Measurements from ENCODE around the gene GNG7.
"Not testable (repeated sequence)": the region's sequence is repeated elsewhere in the genome, so short reads cannot be mapped to it uniquely, and the experiment has no call there.

GNG7 gene

DNA sequence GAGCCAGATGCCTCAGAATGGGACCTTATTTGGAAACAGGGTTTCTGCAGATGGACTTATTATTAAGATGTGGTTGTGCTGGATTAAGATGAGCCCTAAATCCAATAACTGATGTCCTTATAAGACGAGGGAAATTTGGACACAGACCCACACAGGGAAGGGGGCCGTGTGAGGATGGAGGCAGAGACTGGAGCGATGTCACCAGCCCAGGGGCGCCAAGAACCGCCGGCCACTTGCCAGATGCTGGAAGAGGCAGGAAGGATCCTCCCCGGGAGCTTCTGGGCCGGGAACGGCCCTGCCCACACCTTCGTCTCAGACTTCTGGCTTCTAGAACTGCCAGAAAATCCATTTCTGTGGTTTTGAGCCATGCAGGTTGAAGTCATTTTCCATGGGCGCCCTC, 26.6 kb downstream of the GNG7 start:
- no peak for DNase-seq (ENCODE audit: low spot score)

GRCh38 chr19:2670217-2670616, 32.3 kb downstream of the GNG7 start:
- no peak for DNase-seq (ENCODE audit: low spot score)

DNA sequence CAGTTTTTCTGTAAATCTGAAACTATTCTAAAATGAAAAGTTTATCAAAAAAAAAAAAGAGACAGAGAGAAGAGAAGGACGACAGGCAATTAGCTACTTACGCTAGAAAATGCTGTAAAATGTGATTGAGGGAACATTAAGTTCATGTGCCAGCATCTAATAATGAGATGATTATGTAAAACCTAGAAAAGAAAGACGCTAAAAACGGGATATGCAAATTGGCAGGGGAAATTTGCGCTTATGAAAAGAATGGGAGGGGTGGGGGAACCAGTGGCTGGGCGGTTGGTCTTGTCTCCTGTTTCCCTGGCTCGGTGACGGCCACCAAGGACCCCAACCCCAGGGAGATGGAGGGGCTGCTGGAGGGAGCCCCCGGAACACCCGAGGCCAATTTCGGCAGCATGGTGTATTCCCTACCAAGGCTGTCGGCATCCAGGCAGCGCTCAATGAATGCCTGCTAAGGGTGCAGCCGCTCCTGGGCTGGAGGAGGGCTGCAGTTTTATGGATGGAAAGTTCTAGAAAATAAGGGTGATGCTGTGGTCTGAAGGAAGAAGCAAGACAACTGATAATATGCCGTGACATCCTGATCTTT, 34.2 kb downstream of the GNG7 start:
- DNase-seq (ENCODE audit: low spot score): no peak

DNA sequence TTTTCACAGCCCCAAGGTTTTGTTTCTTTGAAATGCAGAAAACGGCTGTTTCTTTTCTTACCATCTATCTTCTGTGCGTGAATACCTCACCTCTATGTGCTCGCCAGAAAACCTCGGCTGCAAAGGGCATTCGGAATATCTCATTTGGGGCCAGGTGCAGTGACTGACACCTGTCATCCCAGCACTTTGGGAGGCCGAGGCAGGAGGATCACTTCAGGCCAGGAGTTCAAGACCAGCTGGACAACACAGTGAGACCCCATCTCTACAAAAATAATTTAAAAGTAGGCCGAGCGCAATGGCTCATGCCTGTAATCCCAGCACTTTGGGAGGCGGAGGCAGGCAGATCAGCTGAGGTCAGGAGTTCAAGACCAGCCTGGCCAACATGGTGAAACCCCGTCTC, 35.1 kb downstream of the GNG7 start:
- not testable (repeated sequence) for DNase-seq (ENCODE audit: low spot score)

DNA sequence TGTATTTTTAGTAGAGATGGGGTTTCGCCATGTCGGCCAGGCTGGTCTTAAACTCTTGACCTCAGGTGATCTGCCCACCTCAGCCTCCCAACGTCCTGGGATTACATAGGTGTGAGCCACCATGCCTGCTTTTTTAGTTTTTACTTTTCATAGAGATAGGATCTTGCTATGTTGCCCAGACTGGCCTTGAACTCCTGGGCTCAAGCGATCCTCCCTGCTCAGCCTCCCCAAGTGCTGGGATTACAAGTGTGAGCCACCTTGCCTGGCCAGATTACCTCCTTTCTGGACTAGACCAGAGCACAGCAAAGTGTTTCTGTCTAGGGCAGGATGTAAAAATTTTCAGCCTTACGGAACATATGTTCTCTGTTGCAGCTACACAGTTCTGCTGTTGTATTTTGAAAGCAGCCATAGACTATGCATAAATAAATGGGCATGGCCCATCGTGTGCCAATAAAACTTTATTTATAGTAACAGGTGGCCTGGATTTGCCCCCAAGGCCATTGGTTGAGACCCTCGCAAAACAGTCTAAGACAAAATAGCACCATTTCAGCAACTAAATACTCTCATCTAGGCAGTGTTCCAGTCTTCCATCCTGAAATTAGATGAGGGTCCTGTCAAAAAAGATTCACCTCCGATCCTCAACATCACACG, 36.0 kb downstream of the GNG7 start:
- DNase-seq (ENCODE audit: low spot score): no peak

GRCh38 chr19:2665103-2665502, 37.4 kb downstream of the GNG7 start:
- DNase-seq (ENCODE audit: low spot score): no peak

GRCh38 chr19:2663920-2664571, 38.4 kb downstream of the GNG7 start:
- DNase-seq (ENCODE audit: low spot score): no peak

- DNase-seq (ENCODE audit: low spot score): no peak
These were observed 40.9 kb downstream of the GNG7 start for GRCh38 chr19:2661615-2662014.

DNA sequence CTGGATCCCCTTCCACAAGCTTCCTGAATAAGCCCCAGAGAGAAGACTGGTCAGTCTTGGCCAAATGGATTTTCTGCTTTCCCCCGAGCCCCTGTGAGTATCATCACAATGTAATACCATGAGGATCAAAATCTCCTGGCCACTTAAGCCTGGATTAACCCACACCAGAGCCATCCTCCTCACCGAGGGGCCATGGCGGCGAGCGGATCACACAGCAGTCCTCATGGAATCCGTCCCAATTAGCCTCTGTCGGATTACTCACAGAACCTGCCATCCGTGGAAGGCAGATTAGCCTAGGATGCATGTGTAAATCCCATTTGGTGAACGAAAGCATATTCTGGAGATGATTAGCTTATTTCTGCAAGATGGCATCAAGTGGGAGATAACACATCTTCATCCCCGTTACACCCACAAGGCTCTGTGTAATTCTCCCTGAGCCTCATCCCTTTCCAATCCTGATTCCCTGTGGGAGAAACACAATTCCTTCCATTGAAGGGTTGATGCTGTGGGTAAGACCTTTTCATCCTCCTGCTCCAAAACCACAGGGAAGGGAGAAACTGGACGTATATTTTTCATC, 42.5 kb downstream of the GNG7 start:
- no peak for DNase-seq (ENCODE audit: low spot score)

DNA sequence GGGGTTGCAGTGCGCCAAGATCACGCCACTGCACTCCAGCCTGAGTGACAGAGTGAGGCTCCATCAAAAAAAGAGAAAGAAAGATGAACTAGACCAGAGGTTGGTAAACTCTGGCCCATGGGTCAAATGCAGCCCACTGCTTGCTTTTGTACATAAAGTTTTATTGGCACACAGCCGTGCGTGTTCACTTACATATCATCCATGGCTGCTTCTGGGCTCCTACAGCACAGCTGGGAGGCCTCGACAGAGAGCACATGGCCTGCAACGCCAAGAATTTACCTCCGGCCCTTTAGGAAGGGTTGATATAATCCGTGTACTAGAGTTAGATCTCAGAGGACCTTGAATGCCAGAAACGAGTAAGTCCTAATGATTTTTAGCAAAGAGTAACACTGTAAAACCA, 46.0 kb downstream of the GNG7 start:
- DNase-seq (ENCODE audit: low spot score): no peak

GRCh38 chr19:2653710-2654707, 48.5 kb downstream of the GNG7 start:
- DNase-seq (ENCODE audit: low spot score): no peak

DNA sequence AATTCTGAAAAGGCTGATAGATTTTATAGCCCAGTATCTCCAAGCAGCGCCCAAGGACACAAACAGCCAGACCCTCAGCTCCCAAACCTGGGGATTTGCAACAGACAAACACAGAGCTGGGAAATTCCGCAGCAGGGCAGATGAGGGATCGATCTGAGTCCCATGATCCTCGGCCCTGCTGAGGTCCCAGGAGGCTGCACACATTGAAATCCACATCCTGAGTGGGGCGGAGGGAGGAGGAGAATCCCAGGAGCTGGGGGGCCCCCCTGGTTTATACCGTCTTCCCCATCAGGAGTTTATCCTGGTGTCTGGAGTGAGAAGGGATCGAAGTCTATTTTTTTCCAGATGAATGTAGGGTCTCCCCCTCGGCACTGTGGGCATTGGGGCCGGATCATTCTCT, 49.3 kb downstream of the GNG7 start:
- no peak for DNase-seq (ENCODE audit: low spot score)

- no peak for DNase-seq (ENCODE audit: low spot score)
These were observed 49.9 kb downstream of the GNG7 start for GRCh38 chr19:2652504-2653099.

- not testable (repeated sequence) for DNase-seq (ENCODE audit: low spot score)
These were observed 51.3 kb downstream of the GNG7 start for GRCh38 chr19:2651002-2651733.

DNA sequence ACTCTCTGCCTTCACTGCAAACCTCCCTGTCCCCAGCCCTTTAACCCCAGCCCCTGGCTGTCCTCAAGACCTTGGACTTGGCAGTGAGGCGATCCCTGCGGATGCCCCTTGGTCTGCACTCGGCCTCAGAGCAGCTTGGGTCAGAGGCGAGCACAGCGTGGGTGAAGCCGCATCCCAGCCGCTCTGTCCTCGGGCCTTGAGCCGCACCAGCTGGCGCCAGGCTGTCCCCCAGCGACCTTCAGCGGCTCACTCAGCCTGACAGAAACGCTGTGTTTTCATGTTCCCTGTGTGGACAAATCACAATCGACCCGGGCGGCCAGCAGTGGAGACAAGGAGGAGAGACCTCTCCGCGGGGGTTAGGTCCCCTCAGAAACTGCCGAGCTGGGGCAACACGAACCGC, 52.0 kb downstream of the GNG7 start:
- no peak for DNase-seq (ENCODE audit: low spot score)

DNA sequence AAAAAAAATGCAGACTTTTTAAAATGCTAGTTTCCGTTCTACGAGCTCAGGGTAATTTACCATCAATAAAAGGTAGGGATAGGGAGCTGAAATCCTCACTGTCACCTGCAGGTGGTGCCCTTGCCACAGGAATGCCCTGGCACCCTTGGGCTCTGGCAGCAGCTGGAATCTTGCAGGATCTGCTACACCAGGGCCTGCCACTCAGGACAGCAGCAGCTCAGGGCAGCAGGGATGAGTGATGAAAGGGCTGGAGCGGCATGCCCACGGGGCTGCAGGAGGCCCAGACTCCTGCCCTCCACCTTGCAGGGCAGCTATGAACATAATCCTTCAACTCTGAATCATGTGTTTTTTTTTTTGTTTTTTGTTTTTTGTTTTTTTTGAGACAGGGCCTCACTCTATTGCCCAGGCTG, 54.0 kb downstream of the GNG7 start:
- peak; percentile 70 for DNase-seq (ENCODE audit: low spot score)

GRCh38 chr19:2648099-2648498, 54.4 kb downstream of the GNG7 start:
- no peak for DNase-seq (ENCODE audit: low spot score)

DNA sequence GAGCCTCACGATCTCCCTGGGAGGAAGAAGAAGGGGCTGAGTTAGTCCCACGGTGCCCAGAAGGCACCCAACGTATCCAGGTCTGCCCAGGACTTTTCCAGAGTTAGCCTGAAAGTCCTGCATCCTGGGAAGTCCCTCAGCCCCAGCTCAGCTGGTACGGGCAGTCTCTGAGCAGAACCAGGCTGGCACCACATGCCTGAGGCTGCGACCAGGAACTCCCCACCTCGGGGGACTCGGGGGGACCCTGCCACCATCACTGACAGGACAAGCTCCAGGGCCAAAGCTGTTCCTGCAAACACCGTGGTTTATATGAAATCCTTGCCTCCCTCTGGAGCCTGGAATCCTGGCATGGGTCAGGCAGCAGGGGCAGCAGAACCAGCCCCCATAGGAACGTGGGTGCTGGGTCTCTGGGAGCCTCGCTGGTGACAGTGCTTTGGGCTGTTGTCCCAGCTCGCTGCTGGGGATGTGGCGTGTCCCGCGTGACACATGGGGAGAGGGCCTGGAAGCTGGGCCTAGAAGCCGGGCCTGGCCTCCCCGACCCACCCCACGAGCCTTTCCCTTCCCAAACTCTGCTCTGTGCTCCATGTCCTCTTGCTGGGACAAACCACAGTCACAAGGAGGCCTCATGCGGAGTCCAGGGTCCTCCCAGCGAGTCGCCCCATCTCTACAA, 55.5 kb downstream of the GNG7 start:
- DNase-seq (ENCODE audit: low spot score): no peak

DNA sequence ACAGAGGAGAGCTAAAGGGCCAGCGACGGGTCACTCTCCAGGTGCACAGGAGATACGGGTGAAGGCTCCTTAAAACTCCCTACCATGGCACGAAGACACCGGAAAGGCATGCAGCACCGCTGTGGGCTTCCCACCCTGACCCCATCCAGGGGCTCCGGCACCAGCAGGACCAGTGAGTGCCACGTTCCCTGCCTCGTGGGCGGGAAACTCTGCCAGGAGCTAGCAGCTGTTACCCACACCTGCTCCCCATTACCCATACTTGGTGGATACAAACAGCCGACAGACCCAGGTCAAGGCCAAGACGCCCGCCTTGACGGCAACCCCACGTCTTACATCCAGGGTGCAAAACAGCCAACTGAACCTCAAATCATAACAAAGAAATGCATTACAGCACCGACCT, 56.7 kb downstream of the GNG7 start:
- no peak for DNase-seq (ENCODE audit: low spot score)

- not testable (repeated sequence) for DNase-seq (ENCODE audit: low spot score)
These were observed 59.3 kb downstream of the GNG7 start for GRCh38 chr19:2643123-2643737.
